Osteoblast (primary cell): ENCODE results near the gene MR1. TPM values are rescaled to one million over a fixed set of nuclear protein-coding genes. Genes with fewer than 3 reads are reported as not detected.

Experiments
- DNase-seq: peaks from one replicate; pipeline ENCODE4 v3.0.0; 2011; ENCODE audit warnings: low spot score, mixed read lengths; ENCODE audit not compliant: insufficient read length; ENCODE audit errors: missing footprints
- H2AFZ ChIP-seq: 2 replicates; pipeline ENCODE4 v1.6.0; 2011; ENCODE audit warnings: mild to moderate bottlenecking, low read length
- H3K27ac ChIP-seq: 2 replicates; pipeline ENCODE4 v1.5.1; 2011; ENCODE audit warnings: mild to moderate bottlenecking, low read depth, low read length, moderate library complexity
- H3K27me3 ChIP-seq: 2 replicates; pipeline ENCODE4 v1.6.0; 2012; ENCODE audit warnings: mild to moderate bottlenecking, control low read depth, inconsistent platforms, low read length, moderate library complexity; ENCODE audit not compliant: insufficient read depth
- H3K36me3 ChIP-seq: 2 replicates; pipeline ENCODE4 v1.5.1; 2011; ENCODE audit warnings: mild to moderate bottlenecking, low read length, control low read depth, moderate library complexity; ENCODE audit not compliant: insufficient read depth
- H3K4me1 ChIP-seq: 2 replicates; pipeline ENCODE4 v1.5.1; 2011; ENCODE audit warnings: mild to moderate bottlenecking, low read length, control low read depth, moderate library complexity; ENCODE audit not compliant: insufficient read depth
- H3K4me2 ChIP-seq: 2 replicates; pipeline ENCODE4 v1.6.0; 2011; ENCODE audit warnings: mild to moderate bottlenecking, low read length; ENCODE audit not compliant: insufficient read depth
- H3K4me3 ChIP-seq: fragments of 200-600 bp; sonication (generic); 3 replicates; pipeline ENCODE4 v1.5.1; 2012; ENCODE audit warnings: mild to moderate bottlenecking, low read length, inconsistent platforms; ENCODE audit not compliant: insufficient read depth
- H3K79me2 ChIP-seq: 2 replicates; pipeline ENCODE4 v1.6.0; 2012; ENCODE audit warnings: mild to moderate bottlenecking, low read length, control low read depth, inconsistent platforms; ENCODE audit not compliant: insufficient read depth
- H3K9me3 ChIP-seq: 2 replicates; pipeline ENCODE4 v1.5.1; 2011; ENCODE audit warnings: low read depth, low read length, control low read depth
- H4K20me1 ChIP-seq: 2 replicates; pipeline ENCODE4 v1.6.0; 2012; ENCODE audit warnings: mild to moderate bottlenecking, low read length, control low read depth; ENCODE audit not compliant: insufficient read depth
- total RNA-seq: library from RNA; depleted of rRNA; stranded (reverse); fragments of >200 nt; gene quantifications from 2 replicates; pipeline ENCODE4 v1.2.3, GENCODE V29; 2012
- TF ChIP-seq, protein P1 (sequence below): IDR thresholded peaks from 2 replicates; pipeline ENCODE4 v1.5.1; 2011; ENCODE audit warnings: mild to moderate bottlenecking, low read depth, low read length, moderate library complexity; ENCODE audit errors: extremely low read depth

MR1 gene
- total RNA-seq, 1 donor = 29.3 TPM

DNA sequence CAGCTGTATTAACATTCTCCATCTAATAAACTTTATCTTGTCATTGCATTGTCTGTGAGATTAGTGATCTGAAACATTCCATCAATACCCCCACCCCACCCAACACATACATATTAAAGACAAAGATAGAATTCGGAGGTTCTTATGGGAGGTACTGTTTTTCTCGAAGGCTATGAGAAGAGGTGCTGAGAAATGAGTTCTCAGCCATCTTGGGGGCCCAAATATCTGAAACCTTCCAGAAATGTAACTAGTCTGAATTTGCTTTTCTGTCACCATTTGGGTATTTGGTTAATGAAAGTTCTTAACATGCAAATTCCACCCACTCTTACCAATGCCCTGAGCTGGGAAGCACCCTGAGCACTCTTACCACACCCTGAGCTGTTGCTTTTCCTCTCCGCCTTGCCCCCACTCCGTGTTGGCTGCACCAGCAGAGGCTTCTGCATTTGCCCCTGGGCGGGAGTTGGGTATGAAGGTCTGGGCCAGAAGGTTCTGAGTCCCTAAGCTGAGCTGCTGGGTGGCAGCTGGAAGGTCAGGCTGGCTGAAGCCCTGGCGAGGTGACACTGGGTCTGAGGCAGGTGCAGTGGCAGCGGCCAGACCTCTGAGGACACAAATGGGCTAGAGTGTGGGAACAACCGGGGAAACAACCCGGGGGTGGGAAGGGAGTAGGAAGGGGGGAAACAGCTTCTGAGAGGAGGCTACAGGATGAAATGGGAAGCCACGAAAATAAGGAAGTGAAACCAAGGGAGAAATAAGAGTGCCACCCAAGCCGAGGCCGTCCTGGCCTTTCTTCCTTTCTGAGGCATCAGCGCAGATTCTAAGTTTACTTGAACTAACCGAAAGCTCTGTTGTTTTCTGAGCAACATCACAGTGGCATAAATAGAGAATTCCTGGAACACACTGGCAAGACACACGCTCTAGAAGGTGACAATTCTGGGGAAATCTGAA lies 28.4 kb downstream of the MR1 start:
- Histone ChIP-seq H3K36me3 (no peaks in the 10 kb centered on the region), H3K79me2 (no peaks in the 10 kb centered on the region), H3K4me3 (peak overlapping the region; percentile 39), H3K9me3 (no peaks in the 10 kb centered on the region), H3K4me1 (peaks cover 7% of the 10 kb centered on the region), H4K20me1 (no peaks in the 10 kb centered on the region), H3K27me3 (no peaks in the 10 kb centered on the region), H3K4me2 (peak overlapping the region; percentile 67), H2AFZ (peak overlapping the region; percentile 76), H3K27ac (no peak overlapping the region)
- no peak for DNase-seq
- TF ChIP-seq, protein P1, sequence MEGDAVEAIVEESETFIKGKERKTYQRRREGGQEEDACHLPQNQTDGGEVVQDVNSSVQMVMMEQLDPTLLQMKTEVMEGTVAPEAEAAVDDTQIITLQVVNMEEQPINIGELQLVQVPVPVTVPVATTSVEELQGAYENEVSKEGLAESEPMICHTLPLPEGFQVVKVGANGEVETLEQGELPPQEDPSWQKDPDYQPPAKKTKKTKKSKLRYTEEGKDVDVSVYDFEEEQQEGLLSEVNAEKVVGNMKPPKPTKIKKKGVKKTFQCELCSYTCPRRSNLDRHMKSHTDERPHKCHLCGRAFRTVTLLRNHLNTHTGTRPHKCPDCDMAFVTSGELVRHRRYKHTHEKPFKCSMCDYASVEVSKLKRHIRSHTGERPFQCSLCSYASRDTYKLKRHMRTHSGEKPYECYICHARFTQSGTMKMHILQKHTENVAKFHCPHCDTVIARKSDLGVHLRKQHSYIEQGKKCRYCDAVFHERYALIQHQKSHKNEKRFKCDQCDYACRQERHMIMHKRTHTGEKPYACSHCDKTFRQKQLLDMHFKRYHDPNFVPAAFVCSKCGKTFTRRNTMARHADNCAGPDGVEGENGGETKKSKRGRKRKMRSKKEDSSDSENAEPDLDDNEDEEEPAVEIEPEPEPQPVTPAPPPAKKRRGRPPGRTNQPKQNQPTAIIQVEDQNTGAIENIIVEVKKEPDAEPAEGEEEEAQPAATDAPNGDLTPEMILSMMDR = no peak

DNA sequence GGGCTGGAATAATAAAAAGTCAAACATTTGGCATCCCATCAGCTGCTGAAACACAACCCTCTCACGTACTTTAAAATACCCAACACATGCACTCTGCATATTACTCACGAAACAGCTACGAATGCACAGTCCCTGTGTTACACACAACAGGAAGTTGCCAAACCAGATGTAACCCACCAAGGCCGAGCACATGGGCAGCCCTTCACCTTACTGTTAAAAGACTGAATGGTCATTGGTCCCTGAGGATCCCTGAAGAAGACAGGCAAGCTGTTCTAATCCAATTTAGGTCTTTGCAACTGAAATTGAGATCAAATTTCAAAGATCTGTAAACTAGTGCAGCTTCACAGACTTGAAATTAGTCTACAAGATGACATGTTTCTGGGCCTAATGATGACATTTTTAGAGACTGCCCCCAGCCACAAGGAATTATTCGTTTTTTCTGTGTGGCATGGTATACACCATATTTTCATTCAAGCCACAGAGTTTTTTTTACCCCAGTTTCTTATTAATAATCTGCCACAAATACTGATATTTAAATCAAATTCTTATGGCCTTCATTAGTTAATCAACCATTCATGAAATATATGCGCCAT lies 29.1 kb downstream of the MR1 start:
- H3K4me1 ChIP-seq = peaks cover 7% of the 10 kb centered on the region
- no peaks in the 10 kb centered on the region for H3K27me3 ChIP-seq
- no peaks in the 10 kb centered on the region for H3K9me3 ChIP-seq
- TF ChIP-seq, protein P1 = no peak
- peak overlapping the region; percentile 16 for H3K27ac ChIP-seq
- H3K36me3 ChIP-seq = no peaks in the 10 kb centered on the region
- H3K4me3 ChIP-seq = peak overlapping the region; percentile 39
- DNase-seq = no peak
- H4K20me1 ChIP-seq = no peaks in the 10 kb centered on the region
- H3K4me2 ChIP-seq = peak overlapping the region; percentile 67
- H3K79me2 ChIP-seq = no peaks in the 10 kb centered on the region
- H2AFZ ChIP-seq = peak overlapping the region; percentile 76

DNA sequence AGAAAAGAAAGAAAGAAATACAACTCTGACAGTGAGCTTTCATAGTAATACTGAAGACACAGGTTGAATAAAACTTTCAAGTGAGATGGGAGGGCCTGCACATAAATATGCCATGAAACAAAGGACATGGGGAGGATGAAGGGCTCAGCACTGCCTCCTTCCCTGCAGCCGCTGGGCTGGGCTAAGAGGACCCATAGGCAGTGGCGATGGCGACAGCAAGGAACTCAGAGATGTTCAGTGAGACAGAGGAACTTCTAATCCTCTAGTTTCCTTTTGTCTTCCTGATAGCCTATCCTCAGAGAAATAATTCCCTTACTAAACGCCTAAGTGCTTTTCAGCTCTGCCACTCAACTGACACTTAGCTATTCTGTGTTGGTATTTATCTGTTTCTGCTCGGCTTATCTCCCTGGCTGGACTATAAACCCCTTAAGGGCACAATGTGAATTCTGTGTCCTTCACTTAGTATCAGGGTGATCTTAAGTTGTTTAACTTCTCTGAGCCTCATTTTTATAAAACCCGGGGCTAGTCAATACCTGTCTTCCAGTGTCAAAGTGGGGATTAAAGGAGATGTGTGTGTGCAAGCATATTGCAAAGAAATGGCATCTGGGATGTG lies 30.3 kb downstream of the MR1 start:
- peaks cover 7% of the 10 kb centered on the region for H3K4me1 ChIP-seq
- no peaks in the 10 kb centered on the region for H3K79me2 ChIP-seq
- H3K36me3 ChIP-seq = no peaks in the 10 kb centered on the region
- DNase-seq = no peak
- H3K4me3 ChIP-seq = no peak overlapping the region
- TF ChIP-seq, protein P1 = no peak
- H2AFZ ChIP-seq = no peak overlapping the region
- H3K4me2 ChIP-seq = no peak overlapping the region
- H3K9me3 ChIP-seq = no peaks in the 10 kb centered on the region
- H3K27ac ChIP-seq = no peak overlapping the region
- H4K20me1 ChIP-seq = no peaks in the 10 kb centered on the region
- H3K27me3 ChIP-seq = no peaks in the 10 kb centered on the region

GRCh38 chr1:181064702-181065101 lies 30.9 kb downstream of the MR1 start:
- H3K36me3 ChIP-seq = no peaks in the 10 kb centered on the region
- H3K4me1 ChIP-seq = peaks cover 7% of the 10 kb centered on the region
- no peaks in the 10 kb centered on the region for H3K9me3 ChIP-seq
- no peaks in the 10 kb centered on the region for H4K20me1 ChIP-seq
- DNase-seq = no peak
- H2AFZ ChIP-seq = no peak overlapping the region
- no peaks in the 10 kb centered on the region for H3K79me2 ChIP-seq
- H3K27me3 ChIP-seq = no peaks in the 10 kb centered on the region
- H3K27ac ChIP-seq = no peak overlapping the region
- H3K4me3 ChIP-seq = no peak overlapping the region
- TF ChIP-seq, protein P1 = no peak
- H3K4me2 ChIP-seq = no peak overlapping the region
